CD14-positive monocyte (primary cell): Measurements from ENCODE around the gene CUBN. TPM values are rescaled to one million over a fixed set of nuclear protein-coding genes. Genes with fewer than 3 reads are reported as not detected.

Experiments
- DNase-seq, 3 donors: peaks; one replicate each; pipeline ENCODE4 v3.0.0-alpha.2; 2011 to 2022
- H2AFZ ChIP-seq: 2 replicates; pipeline ENCODE4 v1.6.0; 2012; ENCODE audit warnings: mild to moderate bottlenecking, low read depth, low read length, inconsistent platforms; ENCODE audit not compliant: insufficient read depth, poor library complexity, severe bottlenecking
- H3K27ac ChIP-seq, 2 donors: 1 replicate in 1 of 2; 2 replicates in 1 of 2; pipeline ENCODE4 v1.5.1; 2012 to 2013; ENCODE audit warnings: low read length in 2 of 2, control low read depth in 1 of 2, inconsistent platforms in 1 of 2, low read depth in 1 of 2, mild to moderate bottlenecking in 1 of 2
- H3K27me3 ChIP-seq, 2 donors: one replicate each; pipeline versions ENCODE4 v1.6.0 to v1.6.1; 2011 to 2013; ENCODE audit warnings: low read length in 2 of 2; ENCODE audit not compliant: control insufficient read depth in 2 of 2, insufficient read depth in 2 of 2
- H3K36me3 ChIP-seq, 2 donors: replicated peaks in 1 of 2; 1 replicate in 1 of 2; 2 replicates in 1 of 2; pipeline versions ENCODE4 v1.5.1 to v1.6.1; 2012 to 2013; ENCODE audit warnings: low read length in 2 of 2, control low read depth in 1 of 2, inconsistent platforms in 1 of 2, mild to moderate bottlenecking in 1 of 2; ENCODE audit not compliant: insufficient read depth in 2 of 2, control insufficient read depth in 1 of 2
- H3K4me1 ChIP-seq, 2 donors: 1 replicate in 1 of 2; 2 replicates in 1 of 2; pipeline versions ENCODE4 v1.5.1 to v1.6.1; 2012 to 2013; ENCODE audit warnings: low read length in 2 of 2, control low read depth in 1 of 2, inconsistent platforms in 1 of 2, mild to moderate bottlenecking in 1 of 2, moderate library complexity in 1 of 2; ENCODE audit not compliant: insufficient read depth in 2 of 2, control insufficient read depth in 1 of 2
- H3K4me2 ChIP-seq: replicated peaks from 2 replicates; pipeline ENCODE3; 2012; ENCODE audit warnings: low read length, moderate library complexity, mild to moderate bottlenecking; ENCODE audit not compliant: poor library complexity, severe bottlenecking; ENCODE audit errors: extremely low read depth
- H3K4me3 ChIP-seq, 3 experiments: fragments of 200-600 bp in 1 of 3; sonication (generic) in 1 of 3; replicated peaks in 1 of 3; 1 replicate in 2 of 3; 2 replicates in 1 of 3; pipeline ENCODE4 v1.5.1; 2011 to 2013; ENCODE audit warnings: low read length in 3 of 3, mild to moderate bottlenecking in 3 of 3, control low read depth in 2 of 3, low read depth in 2 of 3, inconsistent platforms in 1 of 3, moderate library complexity in 1 of 3
- H3K79me2 ChIP-seq: 2 replicates; pipeline ENCODE4 v1.6.0; 2012; ENCODE audit warnings: mild to moderate bottlenecking, control low read depth, inconsistent platforms, low read length, moderate library complexity; ENCODE audit not compliant: insufficient read depth
- H3K9ac ChIP-seq: 2 replicates; pipeline ENCODE4 v1.6.0; 2017; ENCODE audit warnings: low read length, mild to moderate bottlenecking; ENCODE audit not compliant: insufficient read depth, poor library complexity, severe bottlenecking
- H3K9me3 ChIP-seq, 2 donors: replicated peaks in 1 of 2; 1 replicate in 1 of 2; 2 replicates in 1 of 2; pipeline versions ENCODE4 v1.5.1 to v1.6.1; 2012 to 2013; ENCODE audit warnings: low read length in 2 of 2, control low read depth in 1 of 2; ENCODE audit not compliant: control insufficient read depth in 1 of 2, insufficient read depth in 1 of 2
- H4K20me1 ChIP-seq: 2 replicates; pipeline ENCODE4 v1.6.0; 2012; ENCODE audit warnings: mild to moderate bottlenecking, low read length, control low read depth, moderate library complexity; ENCODE audit not compliant: insufficient read depth
- H3K27ac Mint-ChIP-seq, 7 donors: one replicate each; pipeline ENCODE4 v1.8.0; 2020; ENCODE audit warnings: mild to moderate bottlenecking in 7 of 7, mixed read lengths in 7 of 7, moderate library complexity in 6 of 7, inconsistent platforms in 2 of 7
- H3K27me3 Mint-ChIP-seq, 3 donors: one replicate each; pipeline ENCODE4 v1.8.0; 2021 to 2022; ENCODE audit warnings: low read depth in 3 of 3, mild to moderate bottlenecking in 3 of 3, mixed read lengths in 3 of 3, moderate library complexity in 3 of 3, inconsistent platforms in 1 of 3
- H3K36me3 Mint-ChIP-seq, 2 donors: one replicate each; pipeline ENCODE4 v1.8.0; 2020; ENCODE audit warnings: mixed read lengths in 2 of 2, inconsistent platforms in 1 of 2, mild to moderate bottlenecking in 1 of 2
- H3K4me1 Mint-ChIP-seq: one replicate; pipeline ENCODE4 v1.8.0; 2020; ENCODE audit warnings: mild to moderate bottlenecking, mixed read lengths
- H3K4me3 Mint-ChIP-seq, 2 donors: one replicate each; pipeline ENCODE4 v1.8.0; 2020; ENCODE audit warnings: mild to moderate bottlenecking in 2 of 2, mixed read lengths in 2 of 2, moderate library complexity in 1 of 2
- H3K9me3 Mint-ChIP-seq, 7 donors: one replicate each; pipeline ENCODE4 v1.8.0; 2020 to 2022; ENCODE audit warnings: mixed read lengths in 7 of 7, mild to moderate bottlenecking in 6 of 7, moderate library complexity in 6 of 7, inconsistent platforms in 2 of 7
- CTCF ChIP-seq: fragments of 200-600 bp; IDR thresholded peaks from one replicate; pipeline ENCODE4 v1.8.0; 2022; ENCODE audit warnings: antibody characterized with exemption, mild to moderate bottlenecking
- WGBS: methylation state at CpG from one replicate; pipeline ENCODE4 v1.1.5; 2013; ENCODE audit warnings: missing lambda C conversion rate; ENCODE audit not compliant: insufficient coverage; 5-methylcytosine and 5-hydroxymethylcytosine counted together
- intact Hi-C, 2 donors: fragments of 100-400 bp; cut with micrococcal nuclease; formaldehyde crosslinking; loops; one replicate each; pipeline versions ENCODE4 v1.15.0 to v1.15.1; 2023
- polyA plus RNA-seq, 3 donors: library from polyadenylated mRNA; depleted of rRNA in 1 of 3; unstranded in 2 of 3; stranded (reverse) in 1 of 3; fragments of 300-500 nt in 2 of 3; fragments of >200 nt in 1 of 3; fragmentation: Illumina TruSeq in 2 of 3; gene quantifications; 1 replicate in 2 of 3; 2 replicates in 1 of 3; pipeline ENCODE4 v1.2.3, GENCODE V29; 2012 to 2021

CUBN gene
- polyA plus RNA-seq, 3 donors = 0.95 TPM; not detected in 2

GRCh38 chr10:16789261-16789660 lies 340.4 kb downstream of the CUBN start:
- DNase-seq = no peak
- TF ChIP-seq CTCF = no peak
- Histone ChIP-seq H3K27me3 (no peaks in the 10 kb centered on the region), H3K4me1 (no peaks in the 10 kb centered on the region), H4K20me1 (no peaks in the 10 kb centered on the region), H3K4me2 (no peak overlapping the region), H3K79me2 (peaks cover 11% of the 10 kb centered on the region), H3K9ac (no peak overlapping the region), H3K4me3 (no peak overlapping the region), H3K27ac (no peak overlapping the region), H3K36me3 (peaks cover 0 to 70% of the 10 kb centered on the region in 2 donors), H2AFZ (no peak overlapping the region), H3K9me3 (peaks cover 0 to 2% of the 10 kb centered on the region in 2 donors)
- Mint-ChIP-seq H3K4me1 (no peaks in the 10 kb centered on the region), H3K4me3 (no peak overlapping the region), H3K9me3 (peaks cover 0 to 8% (median 5%) of the 10 kb centered on the region in 7 donors), H3K27me3 (peaks cover 0 to 1% (median 0%) of the 10 kb centered on the region in 3 donors), H3K27ac (no peak overlapping the region), H3K36me3 (peaks cover 38 to 40% of the 10 kb centered on the region in 2 donors)
- 100% methylated on average over 4 of the region's 7 CpGs for WGBS
- intact Hi-C loops = no loop called here

GRCh38 chr10:16788778-16789177 lies 340.8 kb downstream of the CUBN start:
- 80% methylated on average over 1 of the region's 3 CpGs for WGBS
- H3K9ac ChIP-seq = no peak overlapping the region
- peaks cover 0 to 65% of the 10 kb centered on the region in 2 donors for H3K36me3 ChIP-seq
- Mint-ChIP-seq H3K9me3 (peaks cover 0 to 8% (median 5%) of the 10 kb centered on the region in 7 donors), H3K27me3 (peaks cover 0 to 1% (median 0%) of the 10 kb centered on the region in 3 donors), H3K4me3 (no peak overlapping the region), H3K27ac (no peak overlapping the region), H3K36me3 (peaks cover 39 to 44% of the 10 kb centered on the region in 2 donors), H3K4me1 (no peaks in the 10 kb centered on the region)
- no peak overlapping the region for H3K4me3 ChIP-seq
- no peaks in the 10 kb centered on the region for H4K20me1 ChIP-seq
- no peak overlapping the region for H3K27ac ChIP-seq
- H3K4me1 ChIP-seq = no peaks in the 10 kb centered on the region
- TF ChIP-seq CTCF = no peak
- no peak overlapping the region for H2AFZ ChIP-seq
- H3K79me2 ChIP-seq = peaks cover 7% of the 10 kb centered on the region
- H3K4me2 ChIP-seq = no peak overlapping the region
- no peaks in the 10 kb centered on the region for H3K27me3 ChIP-seq
- intact Hi-C loops = no loop called here
- H3K9me3 ChIP-seq = peaks cover 0 to 2% of the 10 kb centered on the region in 2 donors
- DNase-seq = no peak
